ENCODE measurements around the gene FAM193A.

DNA sequence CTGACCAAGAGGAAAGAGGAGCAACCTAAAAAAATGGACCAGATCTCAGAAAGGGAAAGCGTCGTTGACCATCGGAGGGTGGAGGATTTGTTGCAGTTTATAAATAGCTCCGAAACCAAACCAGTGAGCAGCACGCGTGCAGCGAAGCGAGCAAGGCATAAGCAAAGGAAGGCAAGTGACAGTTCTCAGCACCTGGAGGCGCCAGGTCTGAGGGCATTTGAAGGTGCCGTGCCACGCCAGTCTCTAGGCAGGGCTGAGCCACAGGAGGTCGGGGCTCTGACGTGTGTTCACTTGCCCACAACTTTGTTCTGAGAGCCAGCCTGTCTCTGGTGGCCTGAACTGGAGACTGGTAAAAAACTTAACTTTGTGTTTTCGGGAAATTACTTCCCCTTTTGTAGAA, 160.0 kb downstream of the FAM193A start:
- TF ChIP-seq, protein P1, sequence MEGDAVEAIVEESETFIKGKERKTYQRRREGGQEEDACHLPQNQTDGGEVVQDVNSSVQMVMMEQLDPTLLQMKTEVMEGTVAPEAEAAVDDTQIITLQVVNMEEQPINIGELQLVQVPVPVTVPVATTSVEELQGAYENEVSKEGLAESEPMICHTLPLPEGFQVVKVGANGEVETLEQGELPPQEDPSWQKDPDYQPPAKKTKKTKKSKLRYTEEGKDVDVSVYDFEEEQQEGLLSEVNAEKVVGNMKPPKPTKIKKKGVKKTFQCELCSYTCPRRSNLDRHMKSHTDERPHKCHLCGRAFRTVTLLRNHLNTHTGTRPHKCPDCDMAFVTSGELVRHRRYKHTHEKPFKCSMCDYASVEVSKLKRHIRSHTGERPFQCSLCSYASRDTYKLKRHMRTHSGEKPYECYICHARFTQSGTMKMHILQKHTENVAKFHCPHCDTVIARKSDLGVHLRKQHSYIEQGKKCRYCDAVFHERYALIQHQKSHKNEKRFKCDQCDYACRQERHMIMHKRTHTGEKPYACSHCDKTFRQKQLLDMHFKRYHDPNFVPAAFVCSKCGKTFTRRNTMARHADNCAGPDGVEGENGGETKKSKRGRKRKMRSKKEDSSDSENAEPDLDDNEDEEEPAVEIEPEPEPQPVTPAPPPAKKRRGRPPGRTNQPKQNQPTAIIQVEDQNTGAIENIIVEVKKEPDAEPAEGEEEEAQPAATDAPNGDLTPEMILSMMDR (IDR thresholded peaks at IDR 0.05), result no peak
- TF ChIP-seq EZH2 (IDR thresholded peaks at IDR 0.05; ENCODE audit: borderline replicate concordance, insufficient read depth, low read depth, low read length, poor library complexity, severe bottlenecking), result no peak

Measured in B cell (primary cell).